Activated naive CD4-positive, alpha-beta T cell treated with anti-CD3 and anti-CD28 coated beads, Interleukin-2, amount 50 U/mL, for 72 hours (primary cell): Measurements from ENCODE around the gene CCDC160. TPM values are rescaled to one million over a fixed set of nuclear protein-coding genes. Genes with fewer than 3 reads are reported as not detected.
"Not testable (repeated sequence)": the region's sequence is repeated elsewhere in the genome, so short reads cannot be mapped to it uniquely, and the experiment has no call there.

ENCODE experiments used
- ATAC-seq, 2 donors: fragments of 150-1000 bp; cut with Tn5 transposase; 2 replicates each; pipeline ENCODE4 v1.10.0; 2021; ENCODE audit warnings: mild to moderate bottlenecking in 2 of 2, moderate library complexity in 2 of 2
- DNase-seq, 2 donors: peaks; one replicate each; pipeline ENCODE4 v3.0.0; 2021 to 2022; ENCODE audit warnings: low spot score in 2 of 2
- H3K27ac Mint-ChIP-seq, 2 donors: one replicate each; pipeline ENCODE4 v1.8.0; 2022; ENCODE audit warnings: mild to moderate bottlenecking in 2 of 2, mixed read lengths in 2 of 2
- H3K36me3 Mint-ChIP-seq, 2 donors: one replicate each; pipeline ENCODE4 v1.8.0; 2022; ENCODE audit warnings: mixed read lengths in 2 of 2
- H3K9me3 Mint-ChIP-seq, 2 donors: one replicate each; pipeline ENCODE4 v1.8.0; 2022; ENCODE audit warnings: mixed read lengths in 2 of 2
- total RNA-seq, 2 donors: library from RNA; stranded (reverse); gene quantifications; one replicate each; pipeline ENCODE4 v1.2.3, GENCODE V29; 2022

The CCDC160 gene
- total RNA-seq, 2 donors from 2014 or later = not detected

DNA sequence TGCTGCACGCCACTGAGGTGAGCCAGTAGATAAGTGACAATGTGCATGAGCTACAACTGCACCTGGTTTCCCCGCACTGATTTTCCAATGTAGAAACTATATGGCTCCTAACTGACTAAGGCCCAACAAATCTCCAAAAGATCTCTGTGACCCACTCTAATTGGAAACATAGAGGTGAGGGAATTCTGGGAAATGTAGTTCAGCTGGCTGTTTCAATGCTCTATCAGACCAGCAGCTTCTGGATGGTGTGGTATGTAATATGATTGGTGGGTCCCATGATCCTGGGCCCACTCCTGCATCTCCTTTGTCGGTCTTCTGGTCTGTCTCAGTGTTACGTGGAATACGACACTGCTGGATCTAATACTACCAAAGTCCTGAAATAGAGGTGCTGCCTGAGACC lies 18.6 kb downstream of the CCDC160 start:
- Mint-ChIP-seq H3K36me3 (no peaks in the 10 kb centered on the region), H3K9me3 (no peaks in the 10 kb centered on the region), H3K27ac (no peak overlapping the region)
- DNase-seq (no peak), ATAC-seq (no peak)

DNA sequence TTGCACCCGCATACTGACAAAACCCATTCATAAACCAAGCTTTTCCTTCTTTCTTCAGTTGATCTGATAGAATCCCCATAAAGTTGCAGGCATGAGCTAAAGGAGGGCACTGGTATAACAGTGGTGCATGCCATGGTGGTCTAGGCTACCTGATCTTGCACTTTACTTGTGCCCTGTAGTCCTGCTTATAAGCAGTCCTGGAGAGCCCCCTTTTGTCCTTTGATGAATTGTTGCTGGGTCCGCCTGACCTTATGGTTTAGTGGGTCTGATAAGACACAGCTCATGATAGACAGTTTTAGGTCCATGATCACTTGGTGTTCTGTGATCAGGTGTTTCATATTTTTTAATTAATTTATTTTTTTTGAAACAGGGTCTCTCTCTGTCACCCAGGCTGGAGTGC lies 19.7 kb downstream of the CCDC160 start:
- DNase-seq (no peak), ATAC-seq (no peak)
- Mint-ChIP-seq H3K27ac (no peak overlapping the region), H3K36me3 (no peaks in the 10 kb centered on the region), H3K9me3 (no peaks in the 10 kb centered on the region)

DNA sequence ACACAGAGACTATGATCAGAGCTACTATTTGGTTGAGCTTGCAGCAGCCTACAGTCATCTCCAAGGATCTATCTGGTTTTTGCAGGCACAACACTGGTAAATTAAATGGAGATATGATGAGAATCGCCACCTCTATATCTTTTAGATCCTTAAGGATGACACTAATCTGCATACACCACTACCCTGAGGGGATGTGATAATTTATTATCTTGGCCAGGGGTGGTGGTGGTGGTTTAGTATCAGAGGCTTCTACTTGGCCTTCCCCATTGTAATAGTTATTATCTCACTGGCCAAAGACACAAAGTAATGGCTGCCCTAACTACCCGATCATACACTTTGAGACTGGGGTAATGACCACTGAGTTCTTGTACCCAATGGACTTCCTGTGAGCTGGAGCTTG lies 21.2 kb downstream of the CCDC160 start:
- DNase-seq = no peak
- H3K36me3 Mint-ChIP-seq = no peaks in the 10 kb centered on the region
- H3K27ac Mint-ChIP-seq = no peak overlapping the region
- ATAC-seq = no peak
- no peaks in the 10 kb centered on the region for H3K9me3 Mint-ChIP-seq

DNA sequence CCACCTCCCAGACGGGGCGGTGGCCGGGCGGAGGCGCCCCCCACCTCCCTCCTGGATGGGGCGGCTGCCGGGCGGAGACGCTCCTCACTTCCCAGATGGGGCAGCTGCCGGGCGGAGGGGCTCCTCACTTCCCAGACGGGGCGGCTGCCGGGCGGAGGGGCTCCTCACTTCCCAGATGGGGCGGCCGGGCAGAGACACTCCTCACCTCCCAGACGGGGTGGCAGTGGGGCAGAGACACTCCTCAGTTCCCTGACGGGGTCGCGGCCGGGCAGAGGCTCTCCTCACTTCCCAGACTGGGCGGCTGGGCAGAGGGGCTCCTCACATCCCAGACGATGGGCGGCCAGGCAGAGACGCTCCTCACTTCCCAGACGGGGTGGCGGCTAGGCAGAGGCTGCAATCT lies 49.0 kb downstream of the CCDC160 start:
- not testable (repeated sequence) for H3K36me3 Mint-ChIP-seq, H3K9me3 Mint-ChIP-seq

DNA sequence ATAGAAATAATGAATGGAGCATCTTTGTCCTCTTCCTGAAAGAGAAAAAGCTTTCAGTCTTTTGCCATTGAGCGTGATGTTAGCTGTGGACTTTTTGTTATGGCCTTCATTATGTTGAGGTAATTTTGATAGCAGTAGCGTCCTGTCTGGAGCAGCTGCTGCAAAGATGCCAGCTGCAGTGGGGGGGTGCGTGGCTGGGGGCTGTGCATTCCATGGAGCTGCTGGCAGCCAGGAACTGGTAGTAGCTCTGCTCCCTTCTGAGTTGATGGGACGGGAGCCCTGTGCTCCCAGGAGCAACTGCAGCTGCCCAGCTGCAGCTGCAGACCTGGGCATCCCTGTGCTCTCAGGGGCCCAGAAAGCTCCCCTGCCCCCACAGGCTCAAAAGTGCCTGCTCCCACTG lies 50.4 kb downstream of the CCDC160 start:
- H3K9me3 Mint-ChIP-seq = peaks cover 0 to 1% of the 10 kb centered on the region in 2 donors
- H3K27ac Mint-ChIP-seq = no peak overlapping the region
- no peaks in the 10 kb centered on the region for H3K36me3 Mint-ChIP-seq
- ATAC-seq = no peak
- DNase-seq = no peak

More for the DNA sequence above, 49.0 kb downstream of the CCDC160 start:
- ATAC-seq, DNase-seq, H3K27ac Mint-ChIP-seq: not testable (repeated sequence)

DNA sequence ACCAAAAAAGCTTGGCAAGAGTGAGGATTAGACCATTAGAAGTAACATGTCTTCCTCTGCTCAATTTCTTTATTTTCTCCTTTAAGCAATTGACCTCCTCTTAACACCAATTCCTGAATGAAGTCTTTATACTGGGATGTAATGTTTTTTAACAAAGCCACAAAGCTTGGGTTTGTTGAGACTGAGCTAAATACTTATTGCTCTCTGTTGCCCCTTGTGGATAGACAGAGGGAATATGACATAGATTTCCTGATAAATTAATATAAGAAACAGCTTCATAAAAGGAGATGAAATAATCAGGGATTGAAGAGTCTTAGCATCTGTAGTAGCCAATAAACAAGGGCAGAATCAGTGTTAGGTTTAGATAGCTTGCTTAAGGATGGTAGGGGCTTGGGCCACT lies 57.6 kb downstream of the CCDC160 start:
- ATAC-seq (no peak), DNase-seq (no peak)
- H3K9me3 Mint-ChIP-seq = peaks cover 0 to 5% of the 10 kb centered on the region in 2 donors
- H3K27ac Mint-ChIP-seq = no peak overlapping the region
- peaks cover 0 to 5% of the 10 kb centered on the region in 2 donors for H3K36me3 Mint-ChIP-seq

Other genes starting within 250 kb of the CCDC160 start
- gene PHF6, start 136.1 kb downstream of the CCDC160 start, total RNA-seq = 10 to 100 TPM; 45.6 to 79.0 TPM
- 10 to 100 TPM; 96.0 to 96.2 TPM for gene HPRT1, start 223.0 kb downstream of the CCDC160 start, total RNA-seq